Right lung (tissue), 5 donors: ENCODE data around the gene ANKRD1. TPM values are rescaled to one million over a fixed set of nuclear protein-coding genes. Genes with fewer than 3 reads are reported as not detected.

Experiments
- DNase-seq, 2 donors: peaks; one replicate each; pipeline ENCODE4 v3.0.0-alpha.2; 2013
- polyA plus RNA-seq, 5 donors: library from polyadenylated mRNA; unstranded; fragments of 120-200 nt; gene quantifications; one replicate each; pipeline versions ENCODE4 v1.2.1 to v1.2.3, GENCODE V29; 2013; ENCODE audit warnings: inconsistent platforms in 1 of 5, low replicate concordance in 1 of 5; ENCODE audit not compliant: insufficient read length in 5 of 5, insufficient read depth in 1 of 5

The ANKRD1 gene
- polyA plus RNA-seq, 5 donors, result 0.10 to 0.78 (median 0.21) TPM; not detected in 1

DNA sequence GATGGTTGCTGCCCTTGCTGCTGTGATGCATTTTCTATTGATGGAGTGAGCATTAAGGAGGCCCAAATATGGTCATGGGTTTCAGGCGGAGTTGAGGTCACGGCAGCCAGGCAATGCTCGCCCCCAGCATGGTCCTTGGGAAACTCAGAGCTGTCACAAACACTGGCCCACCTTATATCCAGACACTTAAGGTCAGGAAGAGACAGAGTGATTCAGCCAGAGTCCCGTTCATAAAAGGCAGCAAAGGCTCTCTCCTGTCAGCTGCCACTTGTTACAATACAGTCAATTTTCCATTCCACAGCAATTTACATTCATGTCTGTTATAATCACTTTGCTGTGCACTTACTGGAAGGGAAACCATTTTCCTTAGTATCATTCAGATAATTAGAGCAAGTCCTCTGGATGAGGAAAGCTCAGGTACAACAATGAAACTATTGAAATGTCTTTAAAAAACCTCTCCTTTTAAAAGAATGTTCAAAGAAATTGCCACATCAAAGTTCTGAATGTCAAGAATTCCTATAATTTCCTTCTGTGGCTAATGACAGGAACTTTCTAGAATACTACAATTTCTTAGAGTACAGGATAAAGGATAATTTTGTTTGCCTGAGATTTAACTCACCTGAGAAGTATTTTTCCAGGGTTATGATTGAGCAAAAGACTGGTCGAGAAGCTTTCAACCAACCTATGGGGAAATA lies 14.8 kb upstream of the ANKRD1 start:
- no peak for DNase-seq

DNA sequence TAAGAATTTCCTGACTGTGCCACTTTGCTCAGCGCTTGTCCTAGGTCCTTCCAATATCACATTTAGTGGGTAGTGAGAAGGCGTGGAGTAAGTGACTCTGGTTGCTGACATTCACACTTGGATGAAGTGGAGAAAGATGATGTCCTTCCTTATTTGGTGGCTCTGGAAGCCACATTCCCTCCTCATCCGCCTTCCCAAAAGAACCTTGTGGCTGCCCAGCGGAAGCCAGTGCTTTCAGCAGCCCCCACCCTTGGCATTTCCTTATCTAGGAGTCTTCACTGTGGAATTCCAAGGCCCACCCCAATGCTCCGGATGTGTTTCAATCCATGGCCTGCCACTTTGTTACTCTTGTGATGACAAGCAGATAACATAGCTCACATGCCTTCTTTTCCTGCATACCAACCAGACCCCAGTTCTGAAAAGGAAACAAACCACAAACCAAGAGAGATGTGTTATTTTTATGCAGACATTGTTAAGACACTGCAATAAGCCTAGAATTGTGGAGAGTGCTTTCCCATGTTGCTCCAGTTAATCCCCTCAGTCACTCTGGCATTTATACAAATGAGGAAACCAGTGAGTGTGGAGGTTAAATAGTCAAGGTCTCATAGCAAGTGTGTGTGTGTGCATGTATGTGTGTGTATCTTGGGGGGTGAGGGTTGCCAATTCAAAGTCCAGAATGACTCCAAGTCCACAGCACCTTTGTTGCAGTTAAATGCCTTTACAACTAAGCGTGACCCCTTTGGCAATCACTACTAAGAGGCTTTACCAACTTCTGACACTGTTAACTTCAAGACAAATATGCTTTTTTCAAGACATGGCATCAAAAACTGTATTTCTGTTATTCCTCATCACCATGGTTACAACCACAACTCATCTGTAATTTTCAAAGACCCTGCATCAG lies 10.3 kb upstream of the ANKRD1 start:
- peak; percentile 21 to 27 for DNase-seq

DNA sequence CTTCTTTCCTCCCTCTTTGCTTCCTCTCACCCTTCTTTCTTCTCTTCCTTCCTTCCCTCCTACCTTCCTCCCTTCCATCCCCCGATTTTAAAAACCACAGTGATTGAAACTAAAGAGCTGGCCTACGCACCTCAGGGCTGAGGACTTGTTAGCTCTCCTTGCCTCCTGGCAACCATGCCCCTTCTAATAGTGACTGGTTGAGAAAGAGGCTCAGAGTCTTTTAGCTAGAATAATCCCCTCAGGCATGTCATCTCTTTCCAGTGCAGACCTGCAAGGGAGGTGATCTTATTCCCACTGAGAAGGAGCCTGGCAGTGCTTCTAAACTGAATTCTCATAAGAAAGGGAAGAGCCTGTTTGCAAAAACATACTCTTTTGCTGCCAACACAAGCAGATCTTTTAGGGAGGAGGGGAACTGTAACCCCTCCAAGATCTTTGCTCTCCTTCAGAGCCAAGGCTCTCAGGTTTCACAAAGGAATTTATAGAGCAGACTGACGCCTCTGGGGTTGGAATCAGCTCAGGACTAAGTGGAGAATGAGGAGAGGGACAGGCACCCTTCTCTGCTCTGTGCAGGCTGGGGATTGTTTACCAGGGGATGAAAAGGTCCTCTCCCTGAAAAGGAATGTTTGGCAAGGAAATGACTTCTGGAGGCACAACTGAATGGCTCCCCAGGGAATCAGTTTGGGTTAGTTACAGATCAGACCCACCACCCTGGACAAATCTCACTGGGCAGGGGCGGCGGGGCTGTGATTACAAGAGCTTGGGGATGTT lies 9.4 kb upstream of the ANKRD1 start:
- peak; percentile 34 to 37 for DNase-seq

DNA sequence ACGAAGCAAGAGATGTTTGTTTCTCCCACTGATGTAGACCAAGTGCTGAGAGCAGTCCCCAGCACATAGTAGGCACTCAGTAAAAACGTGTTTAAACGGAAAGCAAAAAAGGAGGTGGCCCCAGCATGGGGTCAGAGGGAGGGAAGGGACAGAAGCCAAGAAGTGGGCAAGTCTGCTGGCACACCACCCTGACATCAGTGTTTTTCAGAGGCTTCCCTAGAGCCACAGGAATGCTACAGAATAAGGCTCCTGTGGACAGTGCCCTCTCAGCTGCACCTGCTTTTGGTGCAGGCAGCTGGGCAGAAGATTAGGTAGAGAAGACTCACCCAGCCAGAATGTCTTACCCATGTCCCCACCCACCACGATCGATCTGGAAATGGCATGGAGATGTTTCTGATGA lies 8.3 kb upstream of the ANKRD1 start:
- DNase-seq, result no peak

DNA sequence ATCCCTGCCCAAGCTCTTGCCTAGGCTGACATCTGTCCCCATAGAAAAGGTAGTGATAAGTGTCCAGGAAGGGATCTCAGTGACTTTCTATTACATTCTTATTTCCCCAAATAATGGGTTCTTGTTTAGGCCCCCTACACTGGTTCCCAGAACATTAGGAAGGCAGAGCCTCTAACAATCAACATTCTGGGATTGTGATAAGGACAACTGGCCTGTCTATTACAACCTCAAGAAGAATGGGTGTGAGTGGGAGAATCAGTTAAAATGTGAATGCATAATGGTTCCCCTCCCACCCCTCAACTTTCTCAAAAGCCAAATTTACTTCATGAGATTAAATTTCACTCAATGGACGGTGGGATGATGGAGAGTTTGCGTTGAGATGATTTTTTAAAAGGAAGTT lies 6.4 kb upstream of the ANKRD1 start:
- DNase-seq, result no peak

DNA sequence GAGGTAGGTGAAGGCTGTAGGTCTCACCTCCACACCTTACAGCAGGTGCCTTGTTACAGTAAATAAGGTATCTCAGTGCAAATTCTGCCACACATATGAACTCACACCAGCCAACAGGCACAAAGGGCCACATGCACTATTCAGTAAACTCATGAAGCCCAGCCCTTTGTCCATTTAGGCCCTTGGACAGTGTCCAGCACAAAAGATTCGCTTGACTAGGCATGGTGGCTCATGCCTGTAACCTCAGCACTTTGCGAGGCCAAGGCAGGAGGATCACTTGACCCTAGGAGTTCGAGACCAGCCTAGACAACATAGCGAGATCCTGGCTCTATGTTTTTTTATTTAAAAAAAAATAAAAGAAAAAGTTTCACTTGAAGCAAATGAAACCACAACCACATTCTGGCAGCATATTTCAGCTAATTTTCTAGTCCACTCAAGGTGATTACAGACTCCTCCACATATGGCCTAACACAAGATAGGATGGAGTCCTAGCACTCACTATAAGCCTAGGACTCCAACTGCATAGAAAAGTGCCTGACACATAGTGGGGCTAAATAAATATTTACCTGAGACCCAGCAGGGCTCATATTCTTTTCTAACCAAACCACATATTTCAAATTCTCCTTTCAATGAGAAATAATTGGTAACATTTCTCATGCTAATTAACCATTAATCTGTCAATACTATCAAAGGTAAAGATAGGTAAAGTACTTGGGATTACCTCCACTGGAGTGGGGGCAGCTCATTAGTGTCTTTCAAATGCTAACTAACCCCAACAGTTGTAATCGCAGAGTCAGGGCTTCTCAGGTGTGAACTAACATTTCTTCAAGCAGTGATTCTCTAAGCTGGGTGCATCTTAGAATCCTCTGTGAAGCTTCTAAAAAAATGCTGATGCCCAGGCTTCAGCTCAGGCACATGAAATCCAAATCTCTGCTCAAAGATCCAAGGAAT lies 4.5 kb upstream of the ANKRD1 start:
- DNase-seq, result no peak

GRCh38 chr10:90924552-90924951 lies 3.7 kb upstream of the ANKRD1 start:
- DNase-seq, result no peak

GRCh38 chr10:90923111-90923731 lies 2.3 kb upstream of the ANKRD1 start:
- no peak for DNase-seq

- DNase-seq, result no peak
Measured at GRCh38 chr10:90921906-90922305, 1.0 kb upstream of the ANKRD1 start.

DNA sequence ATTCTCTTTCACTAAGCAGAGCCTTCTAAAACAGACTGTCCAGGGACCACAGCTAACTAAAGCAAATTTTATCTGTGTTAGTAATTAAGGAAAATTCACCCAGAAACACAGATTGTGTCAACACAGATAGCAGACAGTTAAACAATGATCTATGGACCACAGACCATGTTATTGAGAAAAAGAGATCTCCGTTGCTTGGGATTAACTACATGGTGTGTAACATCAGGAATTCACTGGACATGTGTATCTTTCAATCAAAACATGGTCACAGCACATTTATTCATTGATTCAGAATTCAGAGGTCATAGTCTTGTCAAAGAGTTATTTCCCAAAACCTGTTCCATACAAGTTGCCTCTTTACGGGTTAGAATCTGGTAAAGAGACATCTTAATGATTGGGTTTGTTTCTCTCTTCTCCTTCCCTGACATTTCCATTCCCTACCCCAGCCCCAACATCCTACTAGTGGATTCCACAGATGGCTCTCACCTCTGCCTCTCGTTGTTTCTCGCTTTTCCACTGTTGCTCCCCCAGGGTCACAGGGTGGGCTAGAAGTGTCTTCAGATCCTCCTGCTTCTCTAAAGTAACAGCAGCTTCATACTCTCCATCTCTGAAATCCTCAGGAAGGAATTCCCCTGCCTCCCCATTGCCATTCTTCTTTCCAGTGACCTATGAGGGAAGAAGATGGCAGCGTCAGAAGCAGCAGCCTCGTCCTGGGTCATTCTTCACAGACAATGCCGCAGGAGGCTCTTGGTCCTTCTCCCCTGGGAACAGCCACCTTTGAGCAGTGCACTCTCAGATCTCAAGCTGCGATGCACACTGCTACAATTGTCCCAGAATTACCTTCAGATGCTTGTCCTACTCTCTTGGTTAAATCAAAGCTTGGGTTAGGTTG lies 958 bp downstream of the ANKRD1 start:
- DNase-seq, result no peak

DNA sequence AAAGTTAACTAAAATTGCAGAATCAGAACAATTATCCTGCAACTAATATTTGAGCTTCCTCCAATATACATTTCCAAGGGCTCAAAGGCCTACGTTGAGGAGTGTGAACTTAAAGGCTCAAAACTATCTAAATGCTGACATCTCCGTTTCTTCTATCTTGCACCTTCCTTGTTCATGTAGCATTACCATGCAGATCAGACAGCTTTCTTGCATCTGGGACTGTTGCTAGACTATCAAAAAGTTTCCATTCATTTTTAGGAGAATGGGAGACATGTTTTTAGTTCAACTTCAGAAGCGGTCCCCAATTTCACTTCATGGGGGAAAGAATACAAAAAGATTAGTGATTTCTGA lies 2.9 kb downstream of the ANKRD1 start:
- no peak for DNase-seq

GRCh38 chr10:90917238-90917967 lies 3.5 kb downstream of the ANKRD1 start:
- DNase-seq, result no peak

DNA sequence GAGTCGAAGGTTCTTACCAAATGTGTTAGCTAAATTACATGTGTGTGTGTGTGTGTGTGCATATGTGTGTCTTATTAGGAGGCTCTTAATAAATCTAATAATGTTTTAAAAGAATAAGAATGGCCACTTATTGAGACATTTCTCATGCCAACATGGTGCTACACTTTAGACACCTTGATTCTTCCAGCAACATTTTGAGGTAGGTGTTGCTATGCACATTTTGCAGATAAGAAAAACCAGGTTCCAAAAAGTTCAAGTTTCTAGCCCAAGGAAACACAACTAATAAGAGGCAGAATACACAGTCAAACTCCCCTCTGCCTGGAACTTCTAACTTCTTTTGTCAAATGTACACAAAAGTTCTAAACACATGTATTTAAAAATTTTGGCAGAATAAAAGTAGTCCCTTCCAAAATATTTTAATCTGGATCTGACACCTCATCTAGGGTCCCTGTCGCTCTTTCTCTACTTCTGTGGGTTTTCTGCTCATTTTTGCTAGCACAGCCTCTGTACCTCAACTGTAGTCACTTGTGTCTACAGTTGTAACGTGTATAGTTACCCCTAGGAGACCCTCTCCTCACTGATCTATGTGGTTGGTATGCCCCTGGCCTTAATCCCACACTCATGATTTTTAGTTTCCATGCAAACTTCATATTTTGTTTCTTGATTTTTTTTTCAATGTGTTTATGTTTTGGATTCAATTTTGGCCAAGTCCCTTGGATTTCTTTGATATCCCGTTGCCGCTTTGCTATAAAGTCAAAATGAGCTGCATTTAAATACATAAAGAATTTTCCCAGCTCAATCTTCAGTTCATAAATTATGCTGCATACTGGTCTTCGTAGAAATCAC lies 4.3 kb downstream of the ANKRD1 start:
- peak; percentile 54 to 67 for DNase-seq

DNA sequence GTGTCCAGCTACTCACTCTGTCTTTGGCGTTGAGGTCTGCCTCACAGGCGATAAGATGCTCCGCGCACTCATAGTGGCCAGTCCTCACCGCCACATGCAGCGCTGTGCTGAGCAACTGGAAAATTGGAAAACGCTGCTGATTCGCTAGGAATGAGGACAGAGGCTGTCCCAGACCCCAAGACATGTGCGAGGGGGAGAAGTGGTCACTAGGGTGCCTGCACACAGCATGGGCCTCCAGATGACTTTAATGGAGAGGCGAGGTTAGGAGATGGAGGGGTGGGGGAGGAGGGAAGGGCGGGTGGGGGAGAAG lies 5.2 kb downstream of the ANKRD1 start:
- DNase-seq, result no peak

DNA sequence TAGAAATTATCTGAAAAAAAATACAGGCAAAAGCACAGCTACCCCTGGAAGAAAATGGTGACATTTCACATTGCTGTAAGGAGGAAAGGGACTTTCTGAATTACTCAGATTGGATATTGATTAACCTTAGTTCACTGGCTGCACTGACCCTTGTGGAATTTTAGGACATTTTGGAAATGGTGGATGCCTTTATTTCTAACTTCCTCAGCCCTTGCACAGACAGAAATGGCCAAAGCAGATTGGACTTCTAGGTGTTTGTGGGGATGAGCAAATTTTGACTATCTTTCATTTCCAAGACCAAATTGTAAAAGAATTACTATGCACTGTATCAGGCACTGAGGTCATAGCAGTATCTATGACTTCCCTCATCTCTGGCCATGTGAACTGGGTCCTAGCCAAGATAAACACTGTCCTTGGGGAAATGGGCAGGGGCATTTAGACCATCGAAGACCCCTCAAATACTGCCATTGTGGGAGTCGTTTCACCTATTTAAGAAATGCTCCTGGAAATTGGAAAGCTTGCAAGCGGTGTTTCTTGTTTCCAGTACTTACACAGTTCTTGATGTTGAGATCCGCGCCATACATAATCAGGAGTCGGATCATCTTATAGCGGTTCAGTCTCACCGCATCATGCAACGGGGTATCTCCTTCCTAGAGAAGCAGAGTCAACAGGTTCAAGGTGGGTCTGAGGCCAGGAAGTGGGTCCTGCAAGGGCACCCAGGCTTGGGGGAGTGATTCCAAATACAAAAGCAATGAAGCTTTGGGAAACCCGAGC lies 5.7 kb downstream of the ANKRD1 start:
- no peak for DNase-seq

DNA sequence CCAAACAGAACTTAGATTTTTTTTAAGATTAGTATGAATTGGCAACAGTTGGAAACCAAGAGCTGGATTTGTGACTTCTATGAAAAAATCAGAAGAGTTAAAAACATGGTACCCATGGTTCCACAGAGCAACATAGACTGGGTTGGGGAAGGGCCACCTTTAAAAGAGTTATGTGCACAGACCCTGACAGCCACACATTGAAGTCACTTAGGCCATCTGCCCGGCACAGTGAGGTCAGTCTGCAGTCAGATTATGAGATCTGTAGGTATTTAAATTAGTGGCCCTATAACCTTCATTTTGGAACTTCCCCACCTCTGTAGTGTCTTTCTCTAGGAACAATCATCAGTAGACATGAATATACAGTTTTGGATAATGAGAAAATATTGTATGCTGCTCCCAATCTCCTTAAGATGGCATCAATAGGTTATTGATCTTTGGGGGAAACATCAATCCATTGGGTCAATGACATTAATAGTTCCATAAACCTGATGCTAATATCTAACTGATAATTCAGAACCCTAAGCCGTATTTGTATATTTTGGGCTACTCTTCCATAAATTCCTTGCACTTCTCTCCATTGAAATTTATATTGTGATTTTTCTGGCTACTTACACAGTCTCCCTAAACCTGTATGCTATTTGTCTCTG lies 7.0 kb downstream of the ANKRD1 start:
- no peak for DNase-seq
